ENCODE results near the gene FAM20B. TPM values are rescaled to one million over a fixed set of nuclear protein-coding genes. Genes with fewer than 3 reads are reported as not detected.

The FAM20B gene
- total RNA-seq, 2 experiments from 2014 or later: 12.1 to 12.9 TPM

GRCh38 chr1:179026813-179027669, 1.3 kb downstream of the FAM20B start:
- no peaks in the 10 kb centered on the region for H3K9me3 Mint-ChIP-seq
- ChIA-PET CTCF (interaction anchor here (0.9 kb wide), 1 partner anchor 25 kb away, joined by 3 read pairs; no protein-coding TSS in a partner anchor), POLR2A (interaction anchor here (0.6 to 1.6 kb wide), 7 partner anchors 10 to 679 kb away, joined by 3 to 7 read pairs (median 3); partner anchors contain the start of genes AXDND1, SOAT1 and TOR3A)
- Histone ChIP-seq H3K27me3 (ENCODE audit: control insufficient read depth in 1 of 2, insufficient read depth in 2 of 2, low read length in 2 of 2) (no peaks in the 10 kb centered on the region), H3K4me3 (ENCODE audit: low read length) (peak overlapping the region; percentile 76), H3K4me1 (ENCODE audit: insufficient read depth, low read length) (peaks cover 17% of the 10 kb centered on the region), H3K27ac (ENCODE audit: low read depth in 1 of 2, low read length in 2 of 2) (peak overlapping the region; percentile 46 to 51), H3K36me3 (ENCODE audit: insufficient read depth, low read length) (no peaks in the 10 kb centered on the region), H3K9me3 (ENCODE audit: control insufficient read depth in 1 of 2, insufficient read depth in 1 of 2, low read length in 2 of 2) (no peaks in the 10 kb centered on the region)
- no peak for ATAC-seq (ENCODE audit: poor library complexity)
- no peak for TF ChIP-seq CTCF (IDR thresholded peaks at IDR 0.05)
- H3K36me3 Mint-ChIP-seq (ENCODE audit: low read depth): no peaks in the 10 kb centered on the region
- intact Hi-C loops (cut with DNase I, micrococcal nuclease): loop anchor here (2.0 to 10.0 kb wide), 7 partner anchors 54 to 1605 kb away; partner anchors contain the start of genes AXDND1 (in 1 of the 2), QSOX1 (in 1 of the 2), TOR3A (in 1 of the 2) and XPR1 (in 1 of the 2)
- peaks cover 65% of the 10 kb centered on the region for H3K4me1 Mint-ChIP-seq (ENCODE audit: low read depth)
- peak overlapping the region; percentile 89 for H3K4me3 Mint-ChIP-seq
- no peaks in the 10 kb centered on the region for H3K27me3 Mint-ChIP-seq
- no peak for DNase-seq
- H3K27ac Mint-ChIP-seq: peak overlapping the region; percentile 76

- POLR2A ChIA-PET: interaction anchor here (0.7 to 1.5 kb wide), 3 partner anchors 8 to 336 kb away, joined by 3 to 4 read pairs (median 3); partner anchors contain the start of gene AXDND1
- peaks cover 24% of the 10 kb centered on the region for H3K4me1 ChIP-seq (ENCODE audit: insufficient read depth, low read length)
Measured at GRCh38 chr1:179029321-179029759, 3.6 kb downstream of the FAM20B start.

More at GRCh38 chr1:179029321-179029759, 3.6 kb downstream of the FAM20B start:
- no peaks in the 10 kb centered on the region for H3K27me3 ChIP-seq (ENCODE audit: control insufficient read depth in 1 of 2, insufficient read depth in 2 of 2, low read length in 2 of 2)
- H3K27me3 Mint-ChIP-seq: no peaks in the 10 kb centered on the region
- H3K36me3 Mint-ChIP-seq (ENCODE audit: low read depth): no peaks in the 10 kb centered on the region
- peak overlapping the region; percentile 55 for H3K4me3 Mint-ChIP-seq
- H3K4me1 Mint-ChIP-seq (ENCODE audit: low read depth): peaks cover 83% of the 10 kb centered on the region
- H3K9me3 ChIP-seq (ENCODE audit: control insufficient read depth in 1 of 2, insufficient read depth in 1 of 2, low read length in 2 of 2): no peaks in the 10 kb centered on the region
- TF ChIP-seq CTCF (IDR thresholded peaks at IDR 0.05): no peak
- no peaks in the 10 kb centered on the region for H3K9me3 Mint-ChIP-seq
- DNase-seq: no peak
- no peaks in the 10 kb centered on the region for H3K36me3 ChIP-seq (ENCODE audit: insufficient read depth, low read length)
- intact Hi-C loops (cut with DNase I, micrococcal nuclease): loop anchor here (5.0 to 10.0 kb wide), 6 partner anchors 53 to 1603 kb away; partner anchors contain the start of genes AXDND1 (in 1 of the 2), QSOX1 (in 1 of the 2), TOR3A (in 1 of the 2) and XPR1 (in 1 of the 2)
- ATAC-seq (ENCODE audit: poor library complexity): no peak
- CTCF ChIA-PET: interaction anchor here (0.9 kb wide), 1 partner anchor 223 kb away, joined by 3 read pairs; no protein-coding TSS in a partner anchor
- H3K4me3 ChIP-seq (ENCODE audit: low read length): no peak overlapping the region
- no peak overlapping the region for H3K27ac ChIP-seq (ENCODE audit: low read depth in 1 of 2, low read length in 2 of 2)
- H3K27ac Mint-ChIP-seq: peak overlapping the region; percentile 76

Measured in CD4-positive, alpha-beta T cell (primary cell).